NOMO-1 treated with dmso at 0.1 percent for 144 hours (cell line): Measurements from ENCODE around the gene ERF.
"Not testable (repeated sequence)": the region's sequence is repeated elsewhere in the genome, so short reads cannot be mapped to it uniquely, and the experiment has no call there.

Experiments used
- DNase-seq: peaks from one replicate; lab custom pipeline; 2025; ENCODE audit not compliant: unreplicated experiment; lab: John Stamatoyannopoulos, UW

The ERF gene

DNA sequence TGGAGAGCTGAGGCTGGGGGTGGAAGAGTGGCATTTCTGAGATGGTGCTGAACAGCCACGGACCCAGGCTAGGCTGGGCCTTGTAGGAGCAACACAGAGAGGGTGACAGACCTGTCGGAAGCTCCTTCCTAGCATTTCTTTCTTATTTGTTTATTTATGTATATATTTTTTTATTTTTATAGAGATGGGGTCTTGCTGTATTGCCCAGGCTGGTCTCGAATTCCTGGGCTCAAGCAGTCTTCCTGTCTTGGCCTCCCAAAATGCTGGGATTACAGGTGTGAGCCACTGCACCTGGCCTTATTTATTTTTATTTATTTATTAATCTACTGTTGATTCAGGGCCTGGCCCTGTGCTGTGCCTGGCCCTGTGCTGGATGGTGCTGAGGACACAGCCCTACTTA is 20.6 kb upstream of the ERF start:
- no peak for DNase-seq

GRCh38 chr19:42275103-42275502 is 20.2 kb upstream of the ERF start:
- DNase-seq = no peak

DNA sequence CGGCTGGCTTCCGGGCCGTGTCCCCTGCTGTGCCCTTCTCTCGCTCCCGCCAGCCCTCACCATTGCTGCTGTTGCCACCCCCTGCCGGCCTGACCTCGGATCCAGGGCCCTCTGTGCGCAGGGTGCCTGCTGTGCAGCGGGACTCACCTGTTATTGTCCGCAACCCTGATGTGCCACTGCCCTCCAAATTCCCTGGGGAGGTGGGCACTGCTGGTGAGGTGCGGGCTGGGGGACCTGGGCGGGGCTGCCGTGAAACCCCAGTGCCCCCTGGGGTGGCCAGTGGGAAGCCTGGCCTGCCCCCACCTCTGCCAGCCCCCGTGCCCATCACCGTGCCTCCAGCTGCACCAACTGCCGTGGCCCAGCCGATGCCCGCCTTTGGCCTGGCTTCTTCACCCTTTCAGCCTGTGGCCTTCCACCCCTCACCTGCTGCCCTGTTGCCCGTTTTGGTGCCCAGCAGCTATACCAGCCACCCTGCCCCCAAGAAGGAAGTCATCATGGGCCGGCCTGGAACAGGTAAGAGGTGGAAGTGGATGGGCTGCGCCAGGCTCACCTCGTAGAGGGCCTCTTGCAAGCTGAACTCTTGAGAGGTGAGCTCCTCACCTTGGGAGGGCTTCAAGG is 19.2 kb upstream of the ERF start:
- no peak for DNase-seq

GRCh38 chr19:42273407-42274064 is 18.6 kb upstream of the ERF start:
- no peak for DNase-seq

- no peak for DNase-seq
These were observed 18.1 kb upstream of the ERF start for GRCh38 chr19:42272989-42273406.

DNA sequence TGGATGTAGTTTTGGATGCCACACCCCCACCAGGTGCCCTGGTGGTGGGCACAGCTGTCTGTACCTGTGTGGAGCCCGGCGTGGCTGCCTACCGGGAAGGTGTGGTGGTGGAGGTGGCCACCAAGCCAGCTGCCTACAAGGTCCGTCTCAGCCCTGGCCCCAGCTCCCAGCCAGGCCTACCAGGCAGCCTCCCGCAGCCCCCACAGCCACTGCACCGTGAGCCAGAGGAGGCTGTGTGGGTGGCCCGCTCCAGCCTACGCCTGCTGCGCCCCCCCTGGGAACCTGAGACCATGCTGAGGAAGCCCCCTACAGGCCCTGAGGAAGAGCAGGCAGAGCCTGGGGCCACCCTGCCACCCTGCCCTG is 17.6 kb upstream of the ERF start:
- no peak for DNase-seq

DNA sequence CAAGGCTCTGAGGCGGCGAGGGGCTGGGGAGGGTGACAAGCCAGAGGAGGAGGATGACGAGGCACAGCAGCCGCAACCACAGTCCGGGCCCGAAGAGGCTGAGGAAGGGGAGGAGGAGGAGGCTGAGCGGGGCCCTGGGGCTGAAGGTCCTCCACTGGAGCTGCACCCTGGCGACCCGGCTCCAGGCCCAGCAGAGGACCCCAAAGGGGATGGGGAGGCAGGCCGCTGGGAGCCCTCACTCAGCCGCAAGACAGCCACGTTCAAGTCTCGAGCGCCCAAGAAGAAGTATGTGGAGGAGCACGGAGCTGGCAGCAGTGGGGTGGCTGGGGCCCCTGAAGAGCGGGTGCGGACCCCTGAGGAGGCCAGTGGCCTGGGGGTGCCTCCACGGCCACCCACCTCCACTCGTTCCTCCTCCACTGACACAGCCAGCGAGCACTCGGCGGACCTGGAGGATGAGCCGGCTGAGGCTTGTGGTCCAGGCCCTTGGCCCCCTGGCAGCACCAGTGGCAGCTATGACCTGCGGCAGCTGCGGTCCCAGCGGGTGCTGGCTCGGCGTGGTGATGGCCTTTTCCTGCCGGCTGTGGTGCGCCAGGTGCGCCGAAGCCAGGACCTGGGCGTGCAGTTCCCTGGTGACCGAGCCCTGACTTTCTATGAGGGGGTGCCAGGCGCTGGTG is 17.1 kb upstream of the ERF start:
- no peak for DNase-seq

GRCh38 chr19:42271045-42271419 is 16.1 kb upstream of the ERF start:
- no peak for DNase-seq

- DNase-seq = peak; percentile 60
These were observed 15.6 kb upstream of the ERF start for GRCh38 chr19:42270346-42271044.

DNA sequence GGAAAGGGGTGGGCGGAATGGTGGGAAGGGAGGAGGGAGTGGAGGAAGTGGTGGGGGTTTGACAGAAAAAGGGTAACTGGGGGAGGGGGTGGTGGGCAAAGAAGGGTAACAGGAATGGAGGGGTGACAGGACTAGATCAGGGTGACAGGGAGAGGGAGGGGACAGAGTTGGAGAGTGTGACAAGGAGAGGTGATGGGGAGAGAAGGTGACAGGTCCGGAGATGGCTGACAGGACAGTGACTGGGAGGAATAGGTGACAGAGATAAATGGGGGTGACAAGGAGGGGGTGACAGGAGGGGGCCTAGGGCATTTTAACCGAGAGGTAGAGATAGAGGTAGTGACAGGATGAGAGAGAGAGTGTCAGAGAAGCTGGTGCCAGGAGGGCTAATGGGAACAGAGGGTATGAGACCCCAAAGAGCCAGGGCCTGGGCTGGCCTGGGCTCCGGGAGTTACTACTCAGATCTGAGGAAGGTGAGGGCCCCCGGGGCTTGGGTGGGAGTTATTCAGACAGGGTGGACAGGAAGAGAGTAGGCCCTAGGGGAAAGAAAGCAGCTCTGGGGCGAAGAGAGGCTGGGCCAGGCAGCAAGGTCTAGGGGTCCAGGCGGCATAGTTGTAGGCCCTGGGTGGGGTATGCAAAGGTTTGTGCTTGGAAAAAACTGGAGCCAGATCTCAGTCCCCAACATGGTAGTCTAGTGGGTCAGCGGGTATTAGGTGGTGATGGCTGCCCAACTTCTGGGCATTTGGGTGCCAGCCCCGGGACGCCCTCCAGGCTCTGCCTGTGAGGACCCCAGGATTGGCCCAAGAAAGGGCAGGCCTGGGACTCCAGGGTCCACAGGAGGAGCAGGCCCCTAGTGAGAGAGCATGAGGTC is 14.8 kb upstream of the ERF start:
- DNase-seq = no peak

DNA sequence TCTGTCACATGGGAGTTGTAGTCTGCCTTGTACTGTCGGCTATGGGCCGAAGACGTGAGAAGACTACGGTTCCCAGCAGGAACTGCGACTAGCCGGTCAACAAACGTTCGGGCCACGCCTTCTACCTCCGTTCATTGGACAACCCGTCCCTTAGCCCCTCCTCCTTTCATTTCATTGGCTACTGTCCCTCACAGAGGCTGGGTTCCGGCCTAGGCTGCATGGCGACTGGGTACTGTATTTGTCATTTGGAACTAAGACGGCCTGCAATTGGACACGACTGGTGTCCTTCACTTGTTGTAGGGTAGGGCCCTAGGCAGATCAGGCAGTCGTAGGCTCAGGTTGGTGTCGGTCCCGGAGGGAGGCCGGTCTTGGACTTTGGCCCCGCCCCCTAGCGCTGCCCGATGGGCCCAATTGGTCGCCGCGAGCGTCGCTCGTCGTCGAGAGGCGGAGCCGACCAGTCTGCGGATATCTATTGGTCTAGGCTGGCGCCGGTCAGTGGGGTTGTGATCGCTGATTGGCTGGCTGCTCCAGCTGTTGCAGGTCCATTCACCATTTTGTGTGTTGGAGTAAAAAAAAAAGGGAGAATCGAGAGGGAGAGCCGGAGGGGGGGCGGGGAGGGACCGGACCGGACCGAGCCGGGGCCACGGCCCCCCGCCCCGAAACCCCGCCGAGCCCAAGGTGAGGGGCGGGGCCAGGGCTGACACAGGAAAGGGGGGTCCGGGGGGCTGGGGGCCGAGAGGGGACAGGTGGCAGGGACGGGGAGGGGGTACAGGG is 14.0 kb upstream of the ERF start, which contains the start of gene CIC:
TSS of gene CIC (plus strand) at position 549 of the 774 bp plus-strand sequence. CDS start 2,532 bp downstream, outside the sequence.
- peak; percentile 100 for DNase-seq

DNA sequence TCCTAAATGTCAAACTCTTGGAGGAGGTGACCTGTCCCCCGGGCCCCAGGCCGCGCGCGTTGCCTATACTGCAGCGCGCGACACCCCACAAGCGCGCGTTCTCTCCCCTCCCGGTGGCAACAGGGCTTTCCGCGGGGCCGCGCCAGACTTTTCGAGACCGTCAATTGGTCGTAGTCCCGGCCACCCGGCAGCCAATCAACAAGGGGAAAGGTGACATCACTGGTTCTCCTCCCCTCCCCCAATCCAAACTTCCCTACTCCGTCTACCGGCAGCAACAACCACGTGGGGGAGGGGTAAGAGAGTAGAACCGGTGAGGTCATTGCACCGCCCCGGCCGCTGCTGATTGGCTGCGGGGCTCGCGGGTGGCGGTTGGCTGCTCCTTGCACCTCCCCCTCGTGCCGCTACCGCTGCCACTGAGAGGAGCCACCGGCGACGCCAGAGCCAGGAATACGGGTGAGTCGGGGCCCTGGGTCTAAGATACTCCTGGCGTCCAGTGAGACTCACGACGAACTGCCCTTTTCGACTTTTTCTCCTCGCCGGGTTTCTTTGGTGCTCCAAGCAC is 13.3 kb upstream of the ERF start:
- DNase-seq = peak; percentile 99

- DNase-seq = no peak
These were observed 12.8 kb upstream of the ERF start for GRCh38 chr19:42267644-42268141.

DNA sequence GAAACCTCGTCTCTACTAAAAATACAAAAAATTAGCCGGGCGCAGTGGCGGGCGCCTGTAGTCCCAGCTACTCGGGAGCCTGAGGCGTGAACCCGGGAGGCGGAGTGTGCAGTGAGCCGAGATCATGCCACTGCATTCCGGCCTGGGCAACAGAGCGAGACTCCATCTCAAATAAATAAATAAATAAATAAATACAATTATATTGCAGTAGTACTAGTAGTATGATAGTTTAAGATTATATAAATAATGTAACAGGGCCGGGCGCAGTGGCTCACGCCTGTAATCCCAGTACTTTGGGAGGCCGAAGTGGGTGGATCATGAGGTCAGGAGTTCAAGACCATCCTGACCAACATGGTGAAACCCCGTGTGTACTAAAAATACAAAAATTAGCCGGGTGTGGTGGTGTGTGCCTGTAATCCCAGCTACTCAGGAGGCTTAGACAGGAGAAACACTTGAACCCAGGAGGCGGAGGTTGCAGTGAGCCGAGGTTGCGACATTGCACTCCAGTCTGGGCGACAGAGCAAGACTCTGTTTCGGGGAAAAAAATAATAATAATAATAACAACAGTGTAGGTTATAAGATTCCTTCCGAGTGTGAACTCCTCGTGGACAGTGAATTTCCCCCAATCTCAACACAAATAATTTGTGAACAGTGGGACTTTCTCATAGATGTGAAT is 12.1 kb upstream of the ERF start:
- not testable (repeated sequence) for DNase-seq

DNA sequence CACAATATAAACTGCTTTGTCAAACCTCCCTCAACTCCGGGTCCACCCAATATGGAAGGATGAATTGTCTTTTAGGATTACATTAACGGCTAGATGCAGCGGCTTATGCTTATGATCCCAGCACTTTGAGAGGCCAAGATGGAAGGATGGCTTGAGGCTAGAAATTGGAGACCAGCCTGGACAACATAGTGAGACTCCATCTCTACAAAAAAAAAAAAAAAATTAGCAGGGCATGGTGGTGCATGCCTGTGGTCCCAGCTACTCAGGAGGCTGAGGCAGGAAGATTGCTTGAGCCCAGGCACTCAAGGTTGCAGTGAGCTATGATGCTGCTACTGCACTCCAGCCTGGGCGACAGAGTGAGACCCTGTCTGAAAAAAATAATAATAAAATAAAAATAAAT is 11.2 kb upstream of the ERF start:
- not testable (repeated sequence) for DNase-seq

- DNase-seq = no peak
These were observed 6.8 kb upstream of the ERF start for GRCh38 chr19:42261763-42262162.

GRCh38 chr19:42257842-42258241 is 2.9 kb upstream of the ERF start:
- DNase-seq = not testable (repeated sequence)

GRCh38 chr19:42255766-42256745 is 1.1 kb upstream of the ERF start:
- no peak for DNase-seq
